Esophagus squamous epithelium (tissue), 4 donors: ENCODE measurements around the gene FAM118B.

Experiments
- CTCF ChIP-seq, 6 experiments: fragments of 450-650 bp in 4 of 6; fragments of 200-600 bp in 2 of 6; sonication (generic) in 2 of 6; IDR thresholded peaks; one replicate each; pipeline ENCODE4 v1.5.1; 2016 to 2019; ENCODE audit warnings: antibody characterized with exemption in 6 of 6, mild to moderate bottlenecking in 4 of 6, moderate library complexity in 4 of 6
- POLR2A ChIP-seq, 4 donors: fragments of 450-650 bp; IDR thresholded peaks; one replicate each; pipeline ENCODE4 v1.6.1; 2017; ENCODE audit warnings: antibody characterized with exemption in 4 of 4, mild to moderate bottlenecking in 4 of 4, moderate library complexity in 3 of 4

- TF ChIP-seq CTCF (IDR thresholded peaks at IDR 0.05) (no peak), POLR2A (IDR thresholded peaks at IDR 0.05) (no peak)
Observed at GRCh38 chr11:126193038-126193478, 18.5 kb upstream of the FAM118B start.
